ENCODE data around the gene HRK. TPM values are rescaled to one million over a fixed set of nuclear protein-coding genes. Genes with fewer than 3 reads are reported as not detected.

HRK gene
- total RNA-seq, 2 donors from 2014 or later = 0.19 to 0.52 TPM

- TF ChIP-seq CTCF (IDR thresholded peaks at IDR 0.05) = no peak
- peaks cover under 1% of the 10 kb centered on the region for H3K4me1 ChIP-seq
- H3K9me3 ChIP-seq = no peaks in the 10 kb centered on the region
- no peak overlapping the region for H3K27ac ChIP-seq
- H3K27me3 ChIP-seq = peaks cover 12% of the 10 kb centered on the region
- no peaks in the 10 kb centered on the region for H3K36me3 ChIP-seq
- no peak for DNase-seq
- H3K9ac ChIP-seq (ENCODE audit: low read depth in 2 of 2, low read length in 2 of 2) = no peak overlapping the region
- intact Hi-C loops (cut with DNase I) = no loop called here
- H3K4me3 ChIP-seq = no peak overlapping the region
Observed at GRCh38 chr12:116874324-116874995, 6.8 kb downstream of the HRK start.

GRCh38 chr12:116870306-116870705 is 10.9 kb downstream of the HRK start:
- Histone ChIP-seq H3K9ac (ENCODE audit: low read depth in 2 of 2, low read length in 2 of 2) (no peak overlapping the region), H3K4me1 (no peaks in the 10 kb centered on the region), H3K27me3 (no peaks in the 10 kb centered on the region), H3K9me3 (no peaks in the 10 kb centered on the region), H3K27ac (no peak overlapping the region), H3K36me3 (no peaks in the 10 kb centered on the region), H3K4me3 (no peak overlapping the region)
- no peak for DNase-seq
- intact Hi-C loops (cut with DNase I) = no loop called here
- no peak for TF ChIP-seq CTCF (IDR thresholded peaks at IDR 0.05)

- no peaks in the 10 kb centered on the region for H3K27me3 ChIP-seq
- no peaks in the 10 kb centered on the region for H3K36me3 ChIP-seq
- H3K4me1 ChIP-seq = no peaks in the 10 kb centered on the region
- H3K9me3 ChIP-seq = no peaks in the 10 kb centered on the region
- intact Hi-C loops (cut with DNase I) = no loop called here
- no peak for TF ChIP-seq CTCF (IDR thresholded peaks at IDR 0.05)
- no peak overlapping the region for H3K27ac ChIP-seq
- no peak overlapping the region for H3K4me3 ChIP-seq
- DNase-seq = no peak
- H3K9ac ChIP-seq (ENCODE audit: low read depth in 2 of 2, low read length in 2 of 2) = no peak overlapping the region
Observed at GRCh38 chr12:116867523-116867922, 13.7 kb downstream of the HRK start.

- Histone ChIP-seq H3K9me3 (no peaks in the 10 kb centered on the region), H3K27me3 (no peaks in the 10 kb centered on the region), H3K27ac (no peak overlapping the region), H3K4me1 (no peaks in the 10 kb centered on the region), H3K4me3 (no peak overlapping the region), H3K9ac (ENCODE audit: low read depth in 2 of 2, low read length in 2 of 2) (no peak overlapping the region), H3K36me3 (no peaks in the 10 kb centered on the region)
- no peak for TF ChIP-seq CTCF (IDR thresholded peaks at IDR 0.05)
- intact Hi-C loops (cut with DNase I) = no loop called here
- DNase-seq = no peak
Observed at GRCh38 chr12:116864371-116865160, 16.7 kb downstream of the HRK start.

GRCh38 chr12:116863275-116863767 is 17.9 kb downstream of the HRK start:
- H3K4me1 ChIP-seq = no peaks in the 10 kb centered on the region
- H3K27ac ChIP-seq = no peak overlapping the region
- H3K9me3 ChIP-seq = no peaks in the 10 kb centered on the region
- intact Hi-C loops (cut with DNase I) = no loop called here
- no peak overlapping the region for H3K4me3 ChIP-seq
- DNase-seq = peak; percentile 57
- no peaks in the 10 kb centered on the region for H3K36me3 ChIP-seq
- peak; percentile 43 for TF ChIP-seq CTCF (IDR thresholded peaks at IDR 0.05)
- H3K27me3 ChIP-seq = no peaks in the 10 kb centered on the region
- no peak overlapping the region for H3K9ac ChIP-seq (ENCODE audit: low read depth in 2 of 2, low read length in 2 of 2)
